ENCODE results near the gene LTBP1. TPM values are rescaled to one million over a fixed set of nuclear protein-coding genes. Genes with fewer than 3 reads are reported as not detected.

The LTBP1 gene
- total and polyA plus RNA-seq, 9 donors, result 13.5 to 117 (median 41.8) TPM

- H3K27ac ChIP-seq, result no peak overlapping the region
- no peaks in the 10 kb centered on the region for H3K4me1 ChIP-seq (ENCODE audit: insufficient read depth)
- peaks cover 0 to 11% of the 10 kb centered on the region in 2 donors for H3K9me3 ChIP-seq
- intact Hi-C loops (cut with DNase I), result loop anchor here in 2 of 4 donors (5.0 to 10.0 kb wide), 2 partner anchors 231 to 234 kb away; no protein-coding TSS in a partner anchor
- H3K36me3 ChIP-seq, result peaks cover 3% of the 10 kb centered on the region
- no peaks in the 10 kb centered on the region for H3K27me3 ChIP-seq
- DNase-seq, result no peak
- 62 to 77% (median 75%) methylated on average over 4 of the region's 4 CpGs for WGBS, 3 donors
- no peak for TF ChIP-seq CTCF (IDR thresholded peaks at IDR 0.05)
- no peak overlapping the region for H3K4me3 ChIP-seq
Observed at GRCh38 chr2:33268246-33268831, 321.6 kb downstream of the LTBP1 start.

GRCh38 chr2:33272001-33272400, 325.2 kb downstream of the LTBP1 start:
- no peaks in the 10 kb centered on the region for H3K27me3 ChIP-seq
- H3K36me3 ChIP-seq, result no peaks in the 10 kb centered on the region
- H3K27ac ChIP-seq, result no peak overlapping the region
- no peak for DNase-seq
- H3K4me3 ChIP-seq, result no peak overlapping the region
- intact Hi-C loops (cut with DNase I), result loop anchor here in 1 of 4 donors (10.0 kb wide), 1 partner anchor 103 kb away; no protein-coding TSS in a partner anchor
- 96 to 97% (median 96%) methylated on average over 4 of the region's 4 CpGs for WGBS, 3 donors
- H3K9me3 ChIP-seq, result peaks cover 0 to 2% of the 10 kb centered on the region in 2 donors
- TF ChIP-seq EP300 (IDR thresholded peaks at IDR 0.05) (no peak), CTCF (IDR thresholded peaks at IDR 0.05) (no peak), POLR2A (IDR thresholded peaks at IDR 0.05) (no peak)
- peaks cover 5% of the 10 kb centered on the region for H3K4me1 ChIP-seq (ENCODE audit: insufficient read depth)

- Histone ChIP-seq H3K27ac (no peak overlapping the region), H3K4me1 (ENCODE audit: insufficient read depth) (peaks cover 8% of the 10 kb centered on the region), H3K9me3 (no peaks in the 10 kb centered on the region), H3K4me3 (no peak overlapping the region), H3K36me3 (no peaks in the 10 kb centered on the region), H3K27me3 (no peaks in the 10 kb centered on the region)
- 98 to 100% (median 100%) methylated on average over 1 of the region's 1 CpG for WGBS, 3 donors
- TF ChIP-seq CTCF (IDR thresholded peaks at IDR 0.05), result no peak
- TF ChIP-seq EP300 (IDR thresholded peaks at IDR 0.05), result no peak
- TF ChIP-seq POLR2A (IDR thresholded peaks at IDR 0.05), result no peak
- intact Hi-C loops (cut with DNase I), result loop anchor here in 1 of 4 donors (10.0 kb wide), 1 partner anchor 101 kb away; no protein-coding TSS in a partner anchor
- no peak for DNase-seq
Observed at GRCh38 chr2:33273479-33273878, 326.7 kb downstream of the LTBP1 start.

- no peak overlapping the region for H3K27ac ChIP-seq
- H3K4me3 ChIP-seq, result no peak overlapping the region
- DNase-seq, result no peak
- peaks cover 8% of the 10 kb centered on the region for H3K4me1 ChIP-seq (ENCODE audit: insufficient read depth)
- WGBS, 3 donors, result 92 to 96% (median 94%) methylated on average over 5 of the region's 5 CpGs
- no peaks in the 10 kb centered on the region for H3K27me3 ChIP-seq
- intact Hi-C loops (cut with DNase I), result loop anchor here in 1 of 4 donors (10.0 kb wide), 1 partner anchor 100 kb away; no protein-coding TSS in a partner anchor
- H3K9me3 ChIP-seq, result no peaks in the 10 kb centered on the region
- H3K36me3 ChIP-seq, result no peaks in the 10 kb centered on the region
- TF ChIP-seq CTCF (IDR thresholded peaks at IDR 0.05) (no peak), POLR2A (IDR thresholded peaks at IDR 0.05) (no peak), EP300 (IDR thresholded peaks at IDR 0.05) (no peak)
Observed at GRCh38 chr2:33274524-33274923, 327.8 kb downstream of the LTBP1 start.

Measured in ovary (tissue), 9 donors.